Lower leg skin (tissue), 4 donors: Measurements from ENCODE around the gene PRND. TPM values are rescaled to one million over a fixed set of nuclear protein-coding genes. Genes with fewer than 3 reads are reported as not detected.
A peak's percentile ranks its signal among the peaks of the same experiment; 100 is the strongest.

Source experiments
- DNase-seq, 2 donors: peaks; one replicate each; pipeline ENCODE4 v3.0.0-alpha.2; 2019; ENCODE audit warnings: low spot score in 2 of 2
- H3K4me3 ChIP-seq: fragments of 200-600 bp; sonication (generic); 2 replicates; pipeline ENCODE4 v1.5.1; 2017; ENCODE audit warnings: mild to moderate bottlenecking, low read depth; ENCODE audit not compliant: poor library complexity, severe bottlenecking
- POLR2A ChIP-seq, 2 donors: fragments of 450-650 bp; IDR thresholded peaks; one replicate each; pipeline ENCODE4 v1.6.1; 2016 to 2017; ENCODE audit warnings: antibody characterized with exemption in 2 of 2, mild to moderate bottlenecking in 1 of 2, moderate library complexity in 1 of 2
- WGBS, 2 donors: methylation state at CpG; one replicate each; pipeline ENCODE4 v1.1.5; 2018; 5-methylcytosine and 5-hydroxymethylcytosine counted together
- intact Hi-C: fragments of 100-400 bp; cut with DNase I; formaldehyde crosslinking; loops from one replicate; pipeline ENCODE4 v1.15.0; 2023; ENCODE audit warnings: low total_unique reads
- total RNA-seq, 4 donors: library from RNA; depleted of rRNA; stranded (reverse); fragments of >200 nt; gene quantifications; one replicate each; pipeline ENCODE4 v1.1.0, GENCODE V29; 2016
- TF ChIP-seq, protein P1 (sequence below), 3 donors: fragments of 450-650 bp; IDR thresholded peaks; one replicate each; pipeline ENCODE4 v1.5.1; 2016; ENCODE audit warnings: antibody characterized with exemption in 3 of 3, mild to moderate bottlenecking in 3 of 3, moderate library complexity in 2 of 3

PRND gene
- total RNA-seq, 4 donors from 2014 or later, result 0.06 to 0.46 TPM; not detected in 2

DNA sequence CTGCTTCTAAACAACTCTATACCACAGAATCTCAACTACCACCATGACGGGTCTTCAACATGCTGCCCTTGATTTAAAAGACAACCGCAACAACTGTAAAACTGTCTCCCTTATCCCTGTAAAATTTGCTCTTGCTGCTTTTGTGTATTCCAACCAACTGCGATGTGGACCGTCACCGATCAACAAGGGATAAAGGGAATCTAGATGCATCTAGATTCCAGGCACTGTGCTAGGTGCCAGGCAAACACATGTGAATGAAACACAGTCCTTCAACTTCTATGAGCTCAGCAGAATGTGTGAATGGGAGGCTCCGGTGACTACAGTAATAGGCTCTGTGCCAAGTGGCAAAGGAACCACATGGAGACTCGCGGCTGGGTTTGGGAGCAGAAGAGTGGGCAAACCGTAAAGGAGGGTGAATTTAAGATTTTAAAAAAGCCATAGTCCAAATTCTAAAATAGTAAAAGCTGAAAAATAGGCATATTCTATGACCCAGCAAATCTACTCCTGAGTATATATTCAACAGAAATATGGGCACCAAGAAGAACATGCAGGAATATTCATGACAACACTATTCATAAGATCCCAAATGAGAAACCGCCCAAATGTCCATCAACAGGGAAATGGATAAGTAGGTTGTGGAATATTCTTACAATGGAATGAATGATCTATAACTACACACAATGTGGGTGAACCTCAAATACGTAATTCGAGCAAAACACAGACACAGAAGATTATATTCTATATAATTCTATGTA, 3.7 kb upstream of the PRND start:
- TF ChIP-seq, protein P1, sequence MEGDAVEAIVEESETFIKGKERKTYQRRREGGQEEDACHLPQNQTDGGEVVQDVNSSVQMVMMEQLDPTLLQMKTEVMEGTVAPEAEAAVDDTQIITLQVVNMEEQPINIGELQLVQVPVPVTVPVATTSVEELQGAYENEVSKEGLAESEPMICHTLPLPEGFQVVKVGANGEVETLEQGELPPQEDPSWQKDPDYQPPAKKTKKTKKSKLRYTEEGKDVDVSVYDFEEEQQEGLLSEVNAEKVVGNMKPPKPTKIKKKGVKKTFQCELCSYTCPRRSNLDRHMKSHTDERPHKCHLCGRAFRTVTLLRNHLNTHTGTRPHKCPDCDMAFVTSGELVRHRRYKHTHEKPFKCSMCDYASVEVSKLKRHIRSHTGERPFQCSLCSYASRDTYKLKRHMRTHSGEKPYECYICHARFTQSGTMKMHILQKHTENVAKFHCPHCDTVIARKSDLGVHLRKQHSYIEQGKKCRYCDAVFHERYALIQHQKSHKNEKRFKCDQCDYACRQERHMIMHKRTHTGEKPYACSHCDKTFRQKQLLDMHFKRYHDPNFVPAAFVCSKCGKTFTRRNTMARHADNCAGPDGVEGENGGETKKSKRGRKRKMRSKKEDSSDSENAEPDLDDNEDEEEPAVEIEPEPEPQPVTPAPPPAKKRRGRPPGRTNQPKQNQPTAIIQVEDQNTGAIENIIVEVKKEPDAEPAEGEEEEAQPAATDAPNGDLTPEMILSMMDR (IDR thresholded peaks at IDR 0.05), result no peak
- TF ChIP-seq POLR2A (IDR thresholded peaks at IDR 0.05), result no peak
- intact Hi-C loops, result no loop called here
- no peak overlapping the region for H3K4me3 ChIP-seq
- WGBS, 2 donors, result 71 to 72% methylated on average over 12 of the region's 12 CpGs
- DNase-seq, result no peak

DNA sequence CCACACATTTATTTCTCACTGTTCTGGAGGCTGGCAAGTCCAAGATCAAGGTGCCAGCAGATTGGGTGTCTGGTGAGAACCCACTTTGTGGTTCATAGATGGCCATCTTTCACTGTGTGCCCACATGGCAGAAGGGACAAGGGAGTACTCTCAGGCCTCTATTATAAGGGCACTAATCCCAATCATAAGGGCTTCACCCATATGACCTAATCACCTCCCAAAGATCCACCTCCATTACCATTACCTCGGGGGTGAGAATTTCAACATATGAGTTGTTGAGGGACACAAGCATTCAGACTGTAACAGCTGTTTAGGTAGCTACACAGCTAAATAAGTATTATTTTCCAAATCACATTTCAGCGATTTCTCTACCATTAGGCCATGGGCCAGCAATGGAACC, 2.5 kb upstream of the PRND start:
- DNase-seq, result no peak
- intact Hi-C loops, result no loop called here
- TF ChIP-seq, protein P1 (IDR thresholded peaks at IDR 0.05), result no peak
- no peak for TF ChIP-seq POLR2A (IDR thresholded peaks at IDR 0.05)
- H3K4me3 ChIP-seq, result no peak overlapping the region
- WGBS, 2 donors, result 78 to 96% methylated on average over 2 of the region's 2 CpGs

DNA sequence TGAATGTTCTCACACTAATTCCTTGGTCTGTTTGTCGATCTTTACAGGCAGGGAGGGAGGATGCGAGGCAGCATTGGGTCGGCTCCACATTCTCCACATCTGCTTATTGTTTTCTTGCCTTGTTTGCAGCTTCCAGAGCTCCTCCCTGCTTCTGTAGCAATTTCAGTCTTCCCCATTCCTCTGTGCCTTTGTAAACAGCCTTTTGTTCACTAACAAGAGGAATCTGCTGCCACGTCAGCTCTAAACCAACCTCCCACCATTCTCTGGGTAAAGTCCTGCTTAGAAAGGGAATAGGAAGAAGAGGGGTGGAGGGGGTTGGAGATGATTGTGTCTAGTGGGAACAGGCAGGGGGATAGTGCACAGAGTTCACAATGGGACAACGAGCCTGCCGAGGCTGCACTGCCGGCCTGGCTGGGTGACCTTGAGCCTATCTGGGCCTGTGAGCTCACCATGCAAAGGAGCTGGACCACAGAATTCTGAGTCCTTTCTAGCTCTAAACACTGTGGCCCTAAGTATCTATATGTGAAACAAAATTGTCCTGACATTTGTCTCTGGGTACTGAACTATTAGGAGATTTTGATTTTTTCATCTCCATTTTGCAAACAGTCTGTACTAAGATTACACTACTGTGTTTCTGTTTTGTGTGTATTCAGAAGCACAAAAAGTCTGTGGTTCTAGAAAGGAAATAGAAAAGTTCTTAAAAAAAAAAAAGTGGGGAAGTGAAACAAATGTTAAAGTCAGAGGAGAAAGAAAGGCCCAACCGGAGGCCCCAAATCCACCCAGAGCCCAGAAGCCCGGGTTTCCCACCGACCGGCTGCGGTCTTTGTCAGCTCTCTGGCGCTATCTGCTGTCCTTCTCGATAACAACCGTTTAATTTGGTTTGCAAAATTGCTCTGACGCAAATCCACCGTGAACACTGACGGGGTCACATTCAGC, 1.4 kb upstream of the PRND start:
- intact Hi-C loops, result loop anchor here (2.0 kb wide), 1 partner anchor 112 kb away; no protein-coding TSS in a partner anchor
- peak; percentile 79 to 95 for DNase-seq
- no peak overlapping the region for H3K4me3 ChIP-seq
- 14 to 21% methylated on average over 18 of the region's 18 CpGs for WGBS, 2 donors
- TF ChIP-seq, protein P1 (IDR thresholded peaks at IDR 0.05), result peak in 1 of 3 donors; percentile 81
- no peak for TF ChIP-seq POLR2A (IDR thresholded peaks at IDR 0.05)

DNA sequence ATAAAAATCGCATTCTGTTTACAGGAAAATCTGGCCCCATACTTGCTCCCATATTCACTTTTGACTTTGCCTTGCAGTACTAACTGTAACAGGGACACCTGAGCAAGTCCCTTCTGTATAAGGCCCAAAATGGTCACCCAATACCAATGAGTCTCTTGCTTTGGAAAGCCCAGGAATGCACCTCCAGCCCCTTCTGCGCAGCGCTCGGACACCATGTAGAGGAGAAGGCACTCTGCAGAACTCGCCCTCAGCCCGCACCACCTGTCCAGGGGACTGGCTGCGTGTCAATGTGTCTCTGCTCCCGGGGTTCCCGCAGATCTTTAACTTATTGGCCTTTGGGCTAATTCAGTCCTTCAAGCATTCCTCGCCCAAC, 746 bp upstream of the PRND start:
- TF ChIP-seq POLR2A (IDR thresholded peaks at IDR 0.05), result no peak
- TF ChIP-seq, protein P1 (IDR thresholded peaks at IDR 0.05), result no peak
- 34 to 37% methylated on average over 10 of the region's 10 CpGs for WGBS, 2 donors
- intact Hi-C loops, result loop anchor here (2.0 kb wide), 1 partner anchor 112 kb away; no protein-coding TSS in a partner anchor
- DNase-seq, result no peak
- no peak overlapping the region for H3K4me3 ChIP-seq

DNA sequence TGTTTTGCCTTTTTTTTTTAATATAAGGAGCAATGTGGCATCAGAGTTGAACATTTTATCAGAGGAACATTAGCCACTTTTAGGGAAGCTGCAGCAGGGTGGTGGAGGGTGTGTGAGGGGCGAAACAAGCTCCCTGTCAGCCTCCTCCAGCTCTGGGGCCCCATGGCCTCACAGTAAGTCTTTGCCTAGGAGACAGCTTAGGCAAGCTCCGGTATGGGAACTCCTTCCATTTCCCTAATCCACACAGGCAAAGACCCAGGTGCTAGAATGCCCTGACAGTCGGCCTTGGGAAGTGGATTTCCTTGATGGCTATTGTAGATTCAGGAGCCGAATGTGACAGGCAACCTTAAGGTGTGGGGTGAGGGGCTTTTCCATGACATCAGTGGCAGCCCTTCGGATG, 862 bp downstream of the PRND start:
- DNase-seq, result no peak
- intact Hi-C loops, result no loop called here
- no peak overlapping the region for H3K4me3 ChIP-seq
- WGBS, 2 donors, result 81 to 89% methylated on average over 5 of the region's 5 CpGs
- TF ChIP-seq, protein P1 (IDR thresholded peaks at IDR 0.05), result no peak
- no peak for TF ChIP-seq POLR2A (IDR thresholded peaks at IDR 0.05)
